Medulla oblongata (tissue), 1 donor: ENCODE measurements around the gene PARD3B.

Experiments
- DNase-seq: peaks from one replicate; pipeline ENCODE4 v3.0.0-alpha.2; 2015; ENCODE audit errors: extremely low spot score

Gene PARD3B

GRCh38 chr2:205499006-205499405 lies 953.7 kb downstream of the PARD3B start:
- no peak for DNase-seq

- DNase-seq: no peak
Measured at GRCh38 chr2:205500065-205500464, 954.8 kb downstream of the PARD3B start.

- DNase-seq: no peak
Measured at GRCh38 chr2:205500951-205501350, 955.7 kb downstream of the PARD3B start.

GRCh38 chr2:205501826-205502225 lies 956.6 kb downstream of the PARD3B start:
- DNase-seq: no peak

- DNase-seq: no peak
Measured at GRCh38 chr2:205505371-205505770, 960.1 kb downstream of the PARD3B start.

GRCh38 chr2:205509655-205510054 lies 964.4 kb downstream of the PARD3B start:
- DNase-seq: no peak

GRCh38 chr2:205510345-205510744 lies 965.1 kb downstream of the PARD3B start:
- DNase-seq: no peak

GRCh38 chr2:205511221-205511620 lies 965.9 kb downstream of the PARD3B start:
- no peak for DNase-seq

GRCh38 chr2:205511641-205512040 lies 966.4 kb downstream of the PARD3B start:
- no peak for DNase-seq

GRCh38 chr2:205520311-205520710 lies 975.0 kb downstream of the PARD3B start:
- no peak for DNase-seq

GRCh38 chr2:205524656-205525055 lies 979.4 kb downstream of the PARD3B start:
- no peak for DNase-seq

- DNase-seq: no peak
Measured at GRCh38 chr2:205527801-205528200, 982.5 kb downstream of the PARD3B start.

- no peak for DNase-seq
Measured at GRCh38 chr2:205531072-205531471, 985.8 kb downstream of the PARD3B start.

GRCh38 chr2:205531489-205532148 lies 986.3 kb downstream of the PARD3B start:
- no peak for DNase-seq

GRCh38 chr2:205535001-205535400 lies 989.7 kb downstream of the PARD3B start:
- no peak for DNase-seq

- no peak for DNase-seq
Measured at GRCh38 chr2:205539603-205540002, 994.3 kb downstream of the PARD3B start.

GRCh38 chr2:205540036-205540435 lies 994.8 kb downstream of the PARD3B start:
- DNase-seq: no peak

GRCh38 chr2:205543262-205543843 lies 998.1 kb downstream of the PARD3B start:
- DNase-seq: peak; percentile 60

- no peak for DNase-seq
Measured at GRCh38 chr2:205543937-205544702, 998.8 kb downstream of the PARD3B start.

GRCh38 chr2:205545971-205546816 lies 1000.9 kb downstream of the PARD3B start:
- peak; percentile 57 for DNase-seq

- DNase-seq: no peak
Measured at GRCh38 chr2:205555566-205556230, 1010.4 kb downstream of the PARD3B start.
